ENCODE results near the gene EPHA10. TPM values are rescaled to one million over a fixed set of nuclear protein-coding genes. Genes with fewer than 3 reads are reported as not detected.

EPHA10 gene
- total RNA-seq, 4 donors from 2014 or later, result 54.5 to 94.3 (median 77.6) TPM

DNA sequence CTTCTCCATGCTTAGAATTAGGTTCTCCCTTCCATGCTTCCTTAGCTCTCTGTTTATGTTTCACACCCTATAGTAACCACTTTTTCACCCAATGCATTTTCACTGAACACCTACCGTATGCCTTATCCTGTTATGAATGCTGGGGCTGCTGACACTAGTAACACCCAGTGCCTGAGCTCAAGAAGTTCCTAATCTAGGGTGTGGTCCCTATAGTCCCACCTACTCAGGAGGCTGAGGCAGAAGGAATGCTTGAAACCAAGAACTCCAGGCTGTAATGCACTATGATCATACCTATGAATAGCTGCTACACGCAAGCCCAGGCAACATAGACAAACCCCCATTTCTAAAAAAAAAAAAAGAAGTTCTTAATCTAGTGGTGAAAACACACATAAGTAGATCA, 5.5 kb downstream of the EPHA10 start:
- DNase-seq, result no peak
- peaks cover 95% of the 10 kb centered on the region for H3K27me3 ChIP-seq
- no peaks in the 10 kb centered on the region for H3K36me3 ChIP-seq
- TF ChIP-seq POLR2AphosphoS5 (IDR thresholded peaks at IDR 0.05), result no peak
- TF ChIP-seq, protein P1, sequence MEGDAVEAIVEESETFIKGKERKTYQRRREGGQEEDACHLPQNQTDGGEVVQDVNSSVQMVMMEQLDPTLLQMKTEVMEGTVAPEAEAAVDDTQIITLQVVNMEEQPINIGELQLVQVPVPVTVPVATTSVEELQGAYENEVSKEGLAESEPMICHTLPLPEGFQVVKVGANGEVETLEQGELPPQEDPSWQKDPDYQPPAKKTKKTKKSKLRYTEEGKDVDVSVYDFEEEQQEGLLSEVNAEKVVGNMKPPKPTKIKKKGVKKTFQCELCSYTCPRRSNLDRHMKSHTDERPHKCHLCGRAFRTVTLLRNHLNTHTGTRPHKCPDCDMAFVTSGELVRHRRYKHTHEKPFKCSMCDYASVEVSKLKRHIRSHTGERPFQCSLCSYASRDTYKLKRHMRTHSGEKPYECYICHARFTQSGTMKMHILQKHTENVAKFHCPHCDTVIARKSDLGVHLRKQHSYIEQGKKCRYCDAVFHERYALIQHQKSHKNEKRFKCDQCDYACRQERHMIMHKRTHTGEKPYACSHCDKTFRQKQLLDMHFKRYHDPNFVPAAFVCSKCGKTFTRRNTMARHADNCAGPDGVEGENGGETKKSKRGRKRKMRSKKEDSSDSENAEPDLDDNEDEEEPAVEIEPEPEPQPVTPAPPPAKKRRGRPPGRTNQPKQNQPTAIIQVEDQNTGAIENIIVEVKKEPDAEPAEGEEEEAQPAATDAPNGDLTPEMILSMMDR (IDR thresholded peaks at IDR 0.05), result no peak
- TF ChIP-seq EP300 (IDR thresholded peaks at IDR 0.05; ENCODE audit: low read depth), result no peak
- no peak for TF ChIP-seq POLR2A (IDR thresholded peaks at IDR 0.05)
- no peak overlapping the region for H3K27ac ChIP-seq
- no peak overlapping the region for H3K4me3 ChIP-seq
- no peaks in the 10 kb centered on the region for H3K9me3 ChIP-seq
- WGBS, 2 donors (ENCODE audit: low coverage in 1 of 2), result 83 to 88% methylated on average over 1 to 2 of the region's 2 CpGs
- in situ Hi-C loops (cut with MboI; ENCODE audit: low pct_ligation_motif_present in 1 of 4, low pct_unique_long_range_greater_than_20kb in 1 of 4, low sequenced_read_pairs in 3 of 4) (no loop called here), intact Hi-C loops (cut with DNase I; ENCODE audit: low total_unique reads) (no loop called here)
- H3K4me1 ChIP-seq, result no peaks in the 10 kb centered on the region

DNA sequence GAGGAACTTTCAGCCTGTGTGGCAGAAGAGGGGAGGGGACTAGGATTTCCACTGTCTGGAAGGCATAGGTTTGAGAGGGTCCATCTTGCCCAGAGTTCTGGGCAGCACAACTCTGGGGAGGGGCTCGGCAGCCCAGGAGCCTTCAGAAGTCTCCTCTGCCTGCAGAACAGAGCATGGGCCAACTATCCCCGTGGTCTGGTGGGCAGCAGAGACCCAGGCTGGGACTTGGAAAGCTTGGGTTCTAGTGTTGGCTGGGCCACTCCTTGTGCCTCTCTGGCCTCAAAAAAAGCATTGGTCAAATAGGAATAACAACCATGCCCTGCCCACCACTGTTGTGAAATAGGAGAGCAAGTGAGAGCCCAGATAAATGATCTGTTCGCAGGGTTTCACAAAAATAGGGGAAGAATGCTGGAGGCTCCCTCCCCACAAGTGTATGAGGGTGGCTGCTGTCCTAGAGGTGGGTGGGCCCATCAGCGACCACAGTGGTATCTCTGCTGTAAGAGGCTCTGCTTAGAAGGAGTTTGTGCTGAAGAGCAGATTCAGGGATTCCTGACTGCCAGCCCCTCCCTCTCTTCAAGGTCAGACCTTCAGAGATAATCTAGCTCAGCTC, 8.9 kb downstream of the EPHA10 start:
- Histone ChIP-seq H3K4me1 (peaks cover 0 to 21% (median 8%) of the 10 kb centered on the region in 4 donors), H3K9me3 (no peaks in the 10 kb centered on the region), H3K4me3 (no peak overlapping the region), H3K27ac (no peak overlapping the region), H3K36me3 (no peaks in the 10 kb centered on the region), H3K27me3 (peaks cover 95% of the 10 kb centered on the region)
- TF ChIP-seq POLR2AphosphoS5 (IDR thresholded peaks at IDR 0.05) (no peak), POLR2A (IDR thresholded peaks at IDR 0.05) (no peak), EP300 (IDR thresholded peaks at IDR 0.05; ENCODE audit: low read depth) (no peak)
- TF ChIP-seq, protein P1 (IDR thresholded peaks at IDR 0.05), result no peak
- intact Hi-C loops (cut with DNase I; ENCODE audit: low total_unique reads), result no loop called here
- 60 to 65% methylated on average over 1 to 4 of the region's 4 CpGs for WGBS, 2 donors (ENCODE audit: low coverage in 1 of 2)
- in situ Hi-C loops (cut with MboI; ENCODE audit: low pct_ligation_motif_present in 1 of 4, low pct_unique_long_range_greater_than_20kb in 1 of 4, low sequenced_read_pairs in 3 of 4), result no loop called here
- no peak for DNase-seq

DNA sequence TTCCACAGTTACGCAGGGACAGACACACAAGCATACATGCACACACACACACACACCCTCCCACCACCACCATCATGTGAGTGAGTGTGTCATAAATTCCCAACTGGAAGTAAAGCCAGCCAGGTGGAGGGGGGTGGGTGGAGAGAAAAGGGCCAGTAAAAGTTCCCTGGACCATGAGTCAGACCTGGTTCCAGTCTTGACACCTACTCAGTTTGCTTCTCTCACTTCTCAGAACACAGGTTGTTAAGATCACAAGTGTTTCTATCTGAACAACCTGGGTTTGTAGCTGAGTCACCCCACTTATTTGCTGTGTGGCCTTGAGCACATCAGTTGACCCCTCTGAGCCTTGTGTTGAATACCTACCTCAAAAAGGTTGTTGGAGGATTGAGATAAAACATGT, 9.6 kb downstream of the EPHA10 start:
- in situ Hi-C loops (cut with MboI; ENCODE audit: low pct_ligation_motif_present in 1 of 4, low pct_unique_long_range_greater_than_20kb in 1 of 4, low sequenced_read_pairs in 3 of 4), result no loop called here
- no peaks in the 10 kb centered on the region for H3K36me3 ChIP-seq
- 35% methylated on average over 1 of the region's 1 CpG; no CpG with 5 or more reads in 1 of the 2 donors for WGBS, 2 donors (ENCODE audit: low coverage in 1 of 2)
- intact Hi-C loops (cut with DNase I; ENCODE audit: low total_unique reads), result no loop called here
- DNase-seq, result no peak
- no peak overlapping the region for H3K27ac ChIP-seq
- peaks cover 95% of the 10 kb centered on the region for H3K27me3 ChIP-seq
- H3K4me3 ChIP-seq, result no peak overlapping the region
- no peaks in the 10 kb centered on the region for H3K9me3 ChIP-seq
- peaks cover 0 to 21% (median 8%) of the 10 kb centered on the region in 4 donors for H3K4me1 ChIP-seq
- TF ChIP-seq POLR2AphosphoS5 (IDR thresholded peaks at IDR 0.05) (no peak), POLR2A (IDR thresholded peaks at IDR 0.05) (no peak), EP300 (IDR thresholded peaks at IDR 0.05; ENCODE audit: low read depth) (no peak)
- TF ChIP-seq, protein P1 (IDR thresholded peaks at IDR 0.05), result no peak

DNA sequence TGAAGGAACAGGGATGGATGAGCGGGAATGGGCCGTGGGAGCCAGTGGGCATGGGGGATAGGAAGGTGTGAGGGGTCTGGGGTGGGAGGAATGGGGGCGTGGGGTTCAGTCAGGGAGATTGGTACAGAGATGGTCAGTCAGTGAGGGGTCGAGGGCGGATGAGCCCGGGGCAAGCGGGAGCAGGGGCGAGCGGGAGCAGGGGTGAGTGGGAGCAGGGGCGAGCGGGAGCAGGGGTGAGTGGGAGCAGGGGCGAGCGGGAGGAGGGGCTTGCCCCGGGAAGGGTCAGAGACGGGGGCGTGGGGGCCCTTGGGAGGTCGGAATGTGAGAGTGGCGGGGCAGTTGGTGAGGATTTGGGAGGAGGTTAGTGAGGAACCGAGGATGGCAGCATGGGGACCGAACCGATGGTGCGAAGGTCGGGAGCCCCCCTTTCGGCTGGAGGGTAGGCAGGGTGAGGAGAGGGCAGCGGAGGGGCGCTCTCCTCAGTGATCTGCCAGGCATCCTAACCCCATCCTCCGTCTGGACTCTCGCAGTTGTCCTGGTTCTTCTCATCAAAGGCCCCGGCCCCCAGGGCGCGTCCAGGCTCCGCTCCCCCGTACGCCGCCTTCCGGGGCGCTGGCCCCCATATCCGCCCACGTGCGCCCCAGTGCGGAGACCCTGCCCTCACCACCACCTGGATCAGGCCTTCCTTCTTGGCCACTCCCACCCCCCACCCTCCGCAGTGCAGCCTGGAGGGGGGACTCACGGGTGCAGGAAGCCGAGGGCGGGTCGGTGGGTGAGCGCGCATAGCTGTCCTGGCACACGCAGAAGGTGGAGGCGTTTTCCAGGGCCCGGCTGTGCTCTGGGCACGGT, 11.2 kb downstream of the EPHA10 start:
- TF ChIP-seq, protein P1 (IDR thresholded peaks at IDR 0.05), result no peak
- TF ChIP-seq POLR2AphosphoS5 (IDR thresholded peaks at IDR 0.05) (no peak), POLR2A (IDR thresholded peaks at IDR 0.05) (no peak), EP300 (IDR thresholded peaks at IDR 0.05; ENCODE audit: low read depth) (no peak)
- Histone ChIP-seq H3K4me1 (peaks cover 0 to 21% (median 8%) of the 10 kb centered on the region in 4 donors), H3K9me3 (no peaks in the 10 kb centered on the region), H3K4me3 (peak overlapping the region in 2 of 4 donors; percentile 52 to 58), H3K27ac (no peak overlapping the region), H3K27me3 (peaks cover 94% of the 10 kb centered on the region), H3K36me3 (no peaks in the 10 kb centered on the region)
- no peak for DNase-seq
- intact Hi-C loops (cut with DNase I; ENCODE audit: low total_unique reads) (no loop called here), in situ Hi-C loops (cut with MboI; ENCODE audit: low pct_ligation_motif_present in 1 of 4, low pct_unique_long_range_greater_than_20kb in 1 of 4, low sequenced_read_pairs in 3 of 4) (no loop called here)
- WGBS, 2 donors (ENCODE audit: low coverage in 1 of 2), result 0 to 17% methylated on average over 4 to 50 of the region's 52 CpGs
